Bronchus fibroblast of lung (primary cell): ENCODE measurements around the gene MBD2. TPM values are rescaled to one million over a fixed set of nuclear protein-coding genes. Genes with fewer than 3 reads are reported as not detected.

ENCODE experiments used
- total RNA-seq: library from RNA; depleted of rRNA; stranded (reverse); fragments of >200 nt; gene quantifications from 2 replicates; pipeline ENCODE4 v1.2.3, GENCODE V29; 2015

Gene MBD2, protein sequence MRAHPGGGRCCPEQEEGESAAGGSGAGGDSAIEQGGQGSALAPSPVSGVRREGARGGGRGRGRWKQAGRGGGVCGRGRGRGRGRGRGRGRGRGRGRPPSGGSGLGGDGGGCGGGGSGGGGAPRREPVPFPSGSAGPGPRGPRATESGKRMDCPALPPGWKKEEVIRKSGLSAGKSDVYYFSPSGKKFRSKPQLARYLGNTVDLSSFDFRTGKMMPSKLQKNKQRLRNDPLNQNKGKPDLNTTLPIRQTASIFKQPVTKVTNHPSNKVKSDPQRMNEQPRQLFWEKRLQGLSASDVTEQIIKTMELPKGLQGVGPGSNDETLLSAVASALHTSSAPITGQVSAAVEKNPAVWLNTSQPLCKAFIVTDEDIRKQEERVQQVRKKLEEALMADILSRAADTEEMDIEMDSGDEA
- total RNA-seq, result 14.1 and 15.0 TPM in 2 replicates

DNA sequence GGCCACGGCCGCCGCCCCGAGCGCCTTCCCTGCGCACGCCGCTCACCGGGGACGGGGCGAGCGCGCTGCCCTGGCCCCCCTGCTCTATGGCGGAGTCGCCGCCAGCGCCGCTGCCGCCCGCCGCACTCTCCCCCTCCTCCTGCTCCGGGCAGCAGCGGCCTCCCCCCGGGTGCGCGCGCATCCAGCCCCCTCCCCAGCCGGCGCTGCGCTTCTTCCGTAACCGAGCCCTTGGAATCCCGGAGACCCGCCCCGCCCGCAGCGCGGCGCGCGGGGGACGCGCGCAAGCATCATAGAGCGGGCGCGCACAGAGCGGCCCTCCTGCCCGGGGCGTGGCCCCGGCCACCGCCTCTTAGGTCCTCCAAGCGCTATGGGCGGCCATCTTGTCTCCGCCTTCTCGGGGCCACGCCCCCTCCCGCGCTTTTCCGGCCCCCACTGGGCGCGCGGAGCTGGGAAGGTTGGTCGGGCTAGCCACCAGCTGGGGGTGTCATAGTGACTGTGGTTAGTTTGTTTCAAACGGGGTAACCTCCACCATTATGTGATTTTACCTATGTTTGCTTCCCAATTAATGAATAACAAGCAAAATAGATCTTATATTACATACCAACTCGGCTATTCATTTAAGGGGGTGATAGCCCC, at the start of gene MBD2:
TSS of gene MBD2 (minus strand) at position 291 of the 636 bp plus-strand sequence. CDS start at position 181, 110 bp downstream.

Other genes with a start within 250 kb of the MBD2 start
- 8.2 and 8.6 TPM in 2 replicates for gene POLI, start 44.8 kb upstream of the MBD2 start, total RNA-seq
- 0.15 and 0.34 TPM in 2 replicates for gene STARD6, start 133.2 kb upstream of the MBD2 start, total RNA-seq
- 3.7 and 4.5 TPM in 2 replicates for gene C18orf54, start 133.2 kb upstream of the MBD2 start, total RNA-seq